ENCODE measurements around the gene FYCO1.

- TF ChIP-seq CTCF (conservative IDR thresholded peaks at IDR 0.05; ENCODE audit: low read length): no peak
- no peak for TF ChIP-seq EZH2phosphoT487 (IDR thresholded peaks at IDR 0.05; ENCODE audit: borderline replicate concordance, low read depth, low read length)
These were observed 123.8 kb downstream of the FYCO1 start for GRCh38 chr3:45871780-45872179.

Measured in OCI-LY7 (cell line).